Stimulated activated CD4-positive, alpha-beta T cell treated with anti-CD3 and anti-CD28 coated beads, Interleukin-4, amount 100 ng/mL, for 24 hours (primary cell): Measurements from ENCODE around the gene MIB2.

ENCODE experiments used
- DNase-seq: peaks from one replicate; pipeline ENCODE4 v3.0.0-alpha.2; 2020

Gene MIB2

GRCh38 chr1:1616045-1616790 lies 918 bp downstream of the MIB2 start:
- peak; percentile 43 for DNase-seq

- no peak for DNase-seq
Measured at GRCh38 chr1:1616838-1617237, 1.5 kb downstream of the MIB2 start.

GRCh38 chr1:1617516-1617915 lies 2.2 kb downstream of the MIB2 start:
- no peak for DNase-seq

GRCh38 chr1:1617925-1618324 lies 2.6 kb downstream of the MIB2 start:
- DNase-seq = no peak

GRCh38 chr1:1618396-1619068 lies 3.2 kb downstream of the MIB2 start:
- DNase-seq = no peak

DNA sequence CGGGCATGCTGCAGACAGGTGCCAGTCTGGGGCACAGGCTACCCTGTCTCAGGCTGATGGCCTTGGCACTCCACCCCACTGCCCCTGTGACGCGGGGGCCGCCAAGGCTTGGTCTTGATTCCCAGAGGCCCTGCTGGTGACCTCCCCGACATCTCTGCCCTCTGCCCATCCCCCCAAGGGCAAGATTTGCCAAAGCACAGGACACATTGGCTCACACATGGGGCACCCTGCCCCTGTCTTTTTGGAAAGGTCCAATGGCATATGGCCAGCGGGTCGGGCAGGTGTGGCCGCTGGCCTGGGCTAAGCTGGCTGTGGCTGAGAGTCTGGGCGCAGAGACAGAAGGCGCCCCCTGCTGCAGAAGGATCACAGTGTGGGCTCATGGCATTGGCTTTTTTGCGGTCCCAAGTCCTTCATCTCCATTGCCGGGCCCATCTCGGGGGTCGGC lies 4.6 kb downstream of the MIB2 start:
- no peak for DNase-seq

DNA sequence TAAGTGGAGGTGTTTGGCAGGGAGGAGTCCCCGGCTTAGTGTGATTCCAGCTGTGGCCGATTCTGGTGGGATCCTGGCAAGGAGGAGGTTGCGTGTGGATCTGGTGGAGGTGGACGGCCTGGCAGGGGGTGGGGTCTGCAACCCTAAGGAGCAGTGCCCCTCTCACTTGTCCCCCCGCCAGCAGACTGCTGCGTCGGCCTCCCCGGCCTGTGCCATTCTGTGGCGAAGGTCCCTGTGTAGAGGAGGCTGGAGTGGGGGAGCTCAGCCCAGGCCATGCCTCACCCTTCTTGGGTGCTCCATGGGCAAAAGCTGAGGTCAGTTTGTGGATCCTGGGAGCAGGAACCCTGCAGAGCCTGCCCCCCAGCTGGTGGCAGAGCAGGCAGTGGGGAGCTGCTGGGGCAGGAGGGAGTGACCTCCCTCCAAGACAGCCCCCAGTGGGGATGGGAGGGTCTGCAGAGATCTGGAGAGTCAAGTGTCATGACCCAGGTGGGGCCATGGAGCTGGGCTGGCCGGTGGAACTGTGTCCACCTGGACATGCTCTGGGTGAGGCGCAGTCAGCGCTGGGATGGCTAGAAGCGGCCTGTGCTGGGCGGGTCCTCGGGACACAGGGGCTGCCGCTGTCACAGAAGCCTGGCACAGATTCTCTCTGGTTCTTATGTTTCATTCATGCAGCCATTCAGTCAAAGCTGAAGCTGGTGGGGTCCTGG lies 5.3 kb downstream of the MIB2 start:
- no peak for DNase-seq

DNA sequence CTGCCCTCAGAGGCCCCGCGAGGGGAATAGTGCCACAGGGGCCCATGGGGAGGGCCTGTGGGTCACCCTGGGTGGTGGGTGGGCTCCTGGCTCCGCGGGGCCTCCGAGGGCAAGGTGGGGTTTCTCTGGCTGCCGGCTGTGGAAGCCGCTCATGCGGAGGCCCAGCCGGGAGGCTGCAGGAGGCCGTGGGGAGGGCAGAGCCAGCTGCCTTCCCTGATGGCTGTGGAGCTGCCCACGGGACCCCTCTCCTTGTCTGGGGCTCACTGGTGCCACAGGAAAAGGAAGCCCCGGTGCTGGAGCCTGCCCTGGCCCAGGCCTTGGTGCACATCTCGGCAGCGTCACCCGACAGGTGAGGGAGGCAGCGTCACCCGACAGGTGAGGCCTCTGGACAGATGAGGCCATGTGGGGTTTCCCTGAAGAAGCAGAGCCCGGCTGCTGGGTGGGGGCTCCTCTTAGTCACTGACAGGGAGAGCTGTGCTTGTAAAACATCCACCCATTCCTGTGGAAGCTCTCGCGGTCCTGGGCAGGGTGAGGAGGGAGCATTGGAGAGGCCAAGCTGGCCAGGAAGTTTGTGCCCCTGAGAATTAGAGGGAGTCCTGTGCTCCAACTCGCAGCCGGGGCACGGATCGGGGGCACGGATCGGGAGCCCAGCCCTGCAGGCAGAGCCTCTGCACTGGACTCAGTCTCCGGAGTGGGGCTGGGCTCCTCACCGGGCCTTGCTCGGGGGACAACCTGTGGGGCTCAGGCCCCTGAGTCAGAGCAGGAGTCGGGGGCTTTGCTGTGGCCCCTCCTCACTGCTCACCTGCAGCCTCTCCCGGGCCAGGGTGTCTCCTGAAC lies 6.1 kb downstream of the MIB2 start:
- no peak for DNase-seq

DNA sequence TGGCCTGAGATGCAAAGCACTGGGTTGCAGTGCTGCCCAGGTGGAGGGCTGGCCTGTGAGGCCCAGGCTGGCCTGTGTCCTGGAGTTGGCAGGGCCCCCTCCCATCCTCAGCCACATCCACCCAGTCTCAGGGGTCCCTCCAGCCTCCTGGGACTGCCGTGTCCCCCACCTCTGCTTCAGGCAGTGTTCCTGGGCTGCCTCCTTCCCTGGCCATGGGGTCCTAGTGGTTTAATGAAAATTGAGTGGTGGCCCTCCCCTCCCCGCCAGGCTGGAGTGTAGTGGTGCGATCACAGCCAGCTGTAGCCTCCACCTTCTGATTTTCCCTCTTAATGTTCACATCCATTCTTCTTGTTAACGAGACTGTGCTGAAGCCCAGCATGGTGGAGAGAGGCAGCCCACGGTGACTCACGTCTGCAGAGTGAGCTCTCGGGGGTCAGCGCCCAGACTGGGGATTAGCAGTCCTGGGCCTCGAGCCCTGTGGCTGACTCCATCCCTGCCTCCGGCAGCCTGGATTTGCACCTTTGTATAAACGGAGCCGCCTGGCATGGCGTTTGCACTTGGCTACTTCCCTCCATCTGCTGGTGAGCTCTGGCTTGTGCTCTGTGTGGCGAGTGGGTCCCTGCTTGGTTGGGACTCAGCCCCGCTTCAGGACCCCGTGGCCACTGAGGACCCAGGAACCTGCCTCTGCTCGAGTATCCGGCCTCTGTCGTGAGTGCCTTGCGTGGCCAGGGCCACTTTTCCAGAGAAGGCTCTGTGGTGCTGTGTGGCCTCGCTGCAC lies 6.9 kb downstream of the MIB2 start:
- DNase-seq = no peak

GRCh38 chr1:1622788-1623094 lies 7.4 kb downstream of the MIB2 start:
- no peak for DNase-seq

DNA sequence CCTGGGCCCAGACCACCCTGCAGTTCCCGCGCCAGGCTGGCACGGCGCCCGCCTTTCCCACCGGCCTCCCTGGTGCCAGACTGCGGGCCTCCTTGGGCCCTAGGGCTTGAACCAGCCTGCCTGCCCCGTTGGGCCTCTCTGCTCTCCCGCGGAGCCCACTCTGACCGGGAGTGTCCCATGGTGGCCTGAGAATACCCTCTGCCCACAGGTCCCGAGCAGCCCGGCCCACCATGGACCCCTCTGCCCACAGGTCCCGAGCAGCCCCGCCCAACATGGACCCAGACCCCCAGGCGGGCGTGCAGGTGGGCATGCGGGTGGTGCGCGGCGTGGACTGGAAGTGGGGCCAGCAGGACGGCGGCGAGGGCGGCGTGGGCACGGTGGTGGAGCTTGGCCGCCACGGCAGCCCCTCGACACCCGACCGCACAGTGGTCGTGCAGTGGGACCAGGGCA lies 7.9 kb downstream of the MIB2 start:
- no peak for DNase-seq

DNA sequence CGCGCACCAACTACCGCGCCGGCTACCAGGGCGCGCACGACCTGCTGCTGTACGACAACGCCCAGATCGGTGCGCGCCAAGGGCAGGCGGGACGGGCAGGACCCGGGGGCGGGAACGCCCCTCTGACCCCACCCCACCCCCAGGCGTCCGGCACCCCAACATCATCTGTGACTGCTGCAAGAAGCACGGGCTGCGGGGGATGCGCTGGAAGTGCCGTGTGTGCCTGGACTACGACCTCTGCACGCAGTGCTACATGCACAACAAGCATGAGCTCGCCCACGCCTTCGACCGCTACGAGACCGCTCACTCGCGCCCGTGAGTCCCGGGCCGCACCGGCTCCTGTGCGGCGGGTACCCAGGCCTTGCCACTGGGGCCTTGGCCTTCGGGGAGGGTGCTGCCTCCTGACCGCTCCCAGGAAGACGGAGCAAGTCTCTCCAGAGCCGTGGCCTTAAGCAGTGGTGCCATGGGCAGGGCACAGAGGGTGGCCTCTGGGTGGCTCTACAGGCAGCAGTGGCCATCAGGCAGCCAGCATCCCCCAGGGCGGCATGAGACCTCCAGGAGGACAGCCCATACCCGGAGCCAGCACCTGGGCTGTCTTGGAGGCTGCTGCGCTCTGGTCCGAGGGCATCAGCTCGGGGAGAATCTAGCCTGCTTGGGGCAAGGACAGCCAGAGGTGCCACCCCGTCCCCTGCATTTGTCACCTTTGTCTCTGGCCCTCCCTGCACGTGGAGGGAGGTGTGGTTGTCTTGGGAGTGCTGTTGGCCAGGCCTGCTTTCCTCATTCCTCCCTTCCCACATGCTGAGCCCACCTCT lies 8.5 kb downstream of the MIB2 start:
- no peak for DNase-seq

DNA sequence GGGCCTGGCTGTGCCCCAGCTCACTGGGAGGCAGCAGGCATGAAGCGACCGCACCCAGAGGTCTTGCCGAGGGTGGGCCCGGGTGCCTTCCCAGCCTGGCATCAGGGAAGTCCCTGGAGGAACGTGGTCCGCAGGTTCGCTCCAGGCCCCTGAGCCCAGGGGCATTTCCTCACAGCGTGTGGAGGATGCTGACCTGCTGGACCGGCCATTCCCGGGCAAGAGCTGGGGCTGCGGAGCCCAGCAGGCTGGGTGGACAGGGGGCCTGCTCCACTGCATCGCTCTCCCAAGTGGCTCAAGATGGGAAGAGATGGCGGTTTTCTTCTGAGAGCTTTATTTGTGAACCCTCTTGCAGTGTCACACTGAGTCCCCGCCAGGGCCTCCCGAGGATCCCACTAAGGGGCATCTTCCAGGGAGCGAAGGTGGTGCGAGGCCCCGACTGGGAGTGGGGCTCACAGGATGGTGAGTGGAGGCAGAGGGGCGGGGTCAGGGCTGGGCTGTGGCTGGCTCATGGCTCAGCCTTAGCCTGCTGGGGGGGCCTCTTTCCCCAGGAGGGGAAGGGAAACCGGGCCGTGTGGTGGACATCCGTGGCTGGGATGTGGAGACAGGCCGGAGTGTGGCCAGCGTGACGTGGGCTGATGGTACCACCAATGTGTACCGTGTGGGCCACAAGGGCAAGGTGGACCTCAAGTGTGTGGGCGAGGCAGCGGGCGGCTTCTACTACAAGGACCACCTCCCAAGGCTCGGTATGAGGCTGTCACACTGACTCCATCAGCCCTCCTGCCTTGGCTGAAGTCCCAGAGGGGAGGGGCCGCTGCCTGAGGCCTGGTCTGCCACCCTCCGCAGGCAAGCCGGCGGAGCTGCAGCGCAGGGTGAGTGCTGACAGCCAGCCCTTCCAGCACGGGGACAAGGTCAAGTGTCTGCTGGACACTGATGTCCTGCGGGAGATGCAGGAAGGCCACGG lies 9.4 kb downstream of the MIB2 start:
- no peak for DNase-seq

GRCh38 chr1:1625404-1625775 lies 10.1 kb downstream of the MIB2 start:
- DNase-seq = no peak

DNA sequence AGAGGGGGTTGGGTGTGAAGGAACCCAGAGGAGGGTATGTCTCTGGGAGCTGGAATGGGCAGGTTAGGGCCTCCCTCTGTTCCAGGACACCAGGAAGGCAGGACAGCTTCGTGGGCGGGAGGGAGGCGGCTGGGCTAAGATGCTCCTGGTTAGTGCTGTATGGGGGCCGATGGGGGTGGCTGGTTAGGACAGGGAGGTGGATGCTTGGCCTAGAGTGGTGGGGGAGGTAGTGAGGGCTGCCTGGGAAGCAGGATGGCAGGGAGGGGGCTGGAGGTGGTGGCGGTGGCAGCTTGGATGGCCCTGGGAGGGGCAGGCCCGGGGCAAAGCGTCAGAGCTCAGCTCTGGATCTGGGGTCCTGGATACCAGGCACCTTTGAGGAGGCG lies 10.5 kb downstream of the MIB2 start:
- no peak for DNase-seq

- DNase-seq = no peak
Measured at GRCh38 chr1:1626207-1627141, 11.2 kb downstream of the MIB2 start.

GRCh38 chr1:1627261-1627828 lies 12.0 kb downstream of the MIB2 start:
- peak; percentile 3 for DNase-seq

- DNase-seq = no peak
Measured at GRCh38 chr1:1627829-1628753, 12.8 kb downstream of the MIB2 start.
